ENCODE data around the gene SZT2. TPM values are rescaled to one million over a fixed set of nuclear protein-coding genes. Genes with fewer than 3 reads are reported as not detected.

The SZT2 gene
- 27.0 TPM for total RNA-seq
- long read RNA-seq, partial matches to known transcripts: 4 of 5 reads
- long read RNA-seq, other reads (novel, unspliced or antisense): 1 of 5 reads

- ATAC-seq (peak; percentile 99), DNase-seq (peak; percentile 96)
- intact Hi-C loops (cut with micrococcal nuclease): no loop called here
Observed at GRCh38 chr1:43389326-43390313, at the start of gene SZT2, which contains the start of gene MED8. Gene SZT2 (plus strand): TSS chr1:43389899. CDS start chr1:43389969, 70 bp downstream. Gene MED8 (minus strand): TSS chr1:43389800. CDS start chr1:43389764, 36 bp downstream.

GRCh38 chr1:43340559-43340958 is 49.1 kb upstream of the SZT2 start:
- intact Hi-C loops (cut with micrococcal nuclease): no loop called here
- DNase-seq: no peak

GRCh38 chr1:43344267-43344850 is 45.3 kb upstream of the SZT2 start:
- no peak for DNase-seq
- peak; percentile 68 for ATAC-seq
- intact Hi-C loops (cut with micrococcal nuclease): no loop called here

More at GRCh38 chr1:43340559-43340958, 49.1 kb upstream of the SZT2 start:
- no peak for ATAC-seq

GRCh38 chr1:43345120-43345519 is 44.6 kb upstream of the SZT2 start:
- intact Hi-C loops (cut with micrococcal nuclease): no loop called here
- DNase-seq (no peak), ATAC-seq (peak; percentile 39)

GRCh38 chr1:43346636-43347035 is 43.1 kb upstream of the SZT2 start:
- DNase-seq (no peak), ATAC-seq (no peak)
- intact Hi-C loops (cut with micrococcal nuclease): no loop called here

GRCh38 chr1:43348343-43348808 is 41.3 kb upstream of the SZT2 start:
- intact Hi-C loops (cut with micrococcal nuclease): no loop called here
- no peak for DNase-seq
- peak; percentile 2 for ATAC-seq

GRCh38 chr1:43348809-43349593 is 40.7 kb upstream of the SZT2 start:
- intact Hi-C loops (cut with micrococcal nuclease): no loop called here
- DNase-seq: peak; percentile 93
- peak; percentile 89 for ATAC-seq

GRCh38 chr1:43349594-43350306 is 39.9 kb upstream of the SZT2 start:
- peak; percentile 68 for DNase-seq
- peak; percentile 46 for ATAC-seq
- intact Hi-C loops (cut with micrococcal nuclease): no loop called here

GRCh38 chr1:43350976-43351375 is 38.7 kb upstream of the SZT2 start:
- intact Hi-C loops (cut with micrococcal nuclease): no loop called here
- ATAC-seq: no peak
- no peak for DNase-seq

- ATAC-seq (no peak), DNase-seq (no peak)
- intact Hi-C loops (cut with micrococcal nuclease): no loop called here
Observed at GRCh38 chr1:43351421-43352350, 38.0 kb upstream of the SZT2 start.

- intact Hi-C loops (cut with micrococcal nuclease): no loop called here
- DNase-seq: no peak
Observed at GRCh38 chr1:43352351-43352705, 37.4 kb upstream of the SZT2 start.

GRCh38 chr1:43352881-43353280 is 36.8 kb upstream of the SZT2 start:
- no peak for DNase-seq
- intact Hi-C loops (cut with micrococcal nuclease): no loop called here
- no peak for ATAC-seq

More at GRCh38 chr1:43352351-43352705, 37.4 kb upstream of the SZT2 start:
- ATAC-seq: no peak

GRCh38 chr1:43354471-43354870 is 35.2 kb upstream of the SZT2 start:
- DNase-seq (no peak), ATAC-seq (no peak)
- intact Hi-C loops (cut with micrococcal nuclease): no loop called here

- intact Hi-C loops (cut with micrococcal nuclease): no loop called here
- ATAC-seq: no peak
- no peak for DNase-seq
Observed at GRCh38 chr1:43354936-43355335, 34.8 kb upstream of the SZT2 start.

GRCh38 chr1:43357251-43357650 is 32.4 kb upstream of the SZT2 start:
- intact Hi-C loops (cut with micrococcal nuclease): no loop called here
- DNase-seq: no peak
- ATAC-seq: no peak

GRCh38 chr1:43358121-43358745 is 31.5 kb upstream of the SZT2 start:
- DNase-seq: no peak
- intact Hi-C loops (cut with micrococcal nuclease): no loop called here
- peak; percentile 58 for ATAC-seq

Data from left ventricle myocardium superior (tissue), 1 donor.